WTC11 (cell line): Measurements from ENCODE around the gene PCDH9.

Experiments used
- CTCF ChIP-seq: fragments of 200-600 bp; IDR thresholded peaks from 2 replicates; pipeline ENCODE4 v1.8.0; 2022; ENCODE audit warnings: antibody characterized with exemption
- SMAD3 ChIP-seq: sonication (generic); formaldehyde crosslinking; IDR thresholded peaks from 2 replicates; pipeline ENCODE4 v1.8.0; 2022; ENCODE audit warnings: missing genetic modification reagents, mild to moderate bottlenecking, borderline replicate concordance

- no peak for TF ChIP-seq CTCF
- TF ChIP-seq SMAD3 (CRISPR knock-in tag): no peak
Observed at GRCh38 chr13:66359393-66359792, 870.7 kb downstream of the PCDH9 start.
